HG02885 (cell line): ENCODE measurements around the gene CD1E.
A peak's percentile ranks its signal among the peaks of the same experiment; 100 is the strongest.
"Not testable (repeated sequence)": the region's sequence is repeated elsewhere in the genome, so short reads cannot be mapped to it uniquely, and the experiment has no call there.

Source experiments
- ATAC-seq: cut with Tn5 transposase; IDR thresholded peaks from one replicate; pipeline ENCODE4 v1.9.1; 2021; ENCODE audit warnings: mild to moderate bottlenecking; ENCODE audit not compliant: unreplicated experiment, poor library complexity

Gene CD1E

GRCh38 chr1:158357441-158357840 lies 3.7 kb downstream of the CD1E start:
- no peak for ATAC-seq

GRCh38 chr1:158362482-158362881 lies 8.8 kb downstream of the CD1E start:
- ATAC-seq: no peak

- no peak for ATAC-seq
Measured at GRCh38 chr1:158362941-158363340, 9.2 kb downstream of the CD1E start.

GRCh38 chr1:158366783-158367182 lies 13.1 kb downstream of the CD1E start:
- ATAC-seq: no peak

- ATAC-seq: peak; percentile 98
Measured at GRCh38 chr1:158371188-158371953, 17.7 kb downstream of the CD1E start.

- ATAC-seq: not testable (repeated sequence)
Measured at GRCh38 chr1:158374101-158374500, 20.4 kb downstream of the CD1E start.

GRCh38 chr1:158374860-158375259 lies 21.2 kb downstream of the CD1E start:
- ATAC-seq: no peak

- ATAC-seq: no peak
Measured at GRCh38 chr1:158390331-158390730, 36.6 kb downstream of the CD1E start.

GRCh38 chr1:158391099-158391498 lies 37.4 kb downstream of the CD1E start:
- no peak for ATAC-seq

- ATAC-seq: no peak
Measured at GRCh38 chr1:158393476-158393875, 39.8 kb downstream of the CD1E start.

- ATAC-seq: no peak
Measured at GRCh38 chr1:158396646-158397045, 43.0 kb downstream of the CD1E start.

GRCh38 chr1:158398818-158399514 lies 45.3 kb downstream of the CD1E start, which contains the start of gene OR10T2:
TSS of gene OR10T2 (minus strand) at chr1:158399466. CDS start at chr1:158399466, 0 bp downstream.
- ATAC-seq: no peak

- ATAC-seq: no peak
Measured at GRCh38 chr1:158400871-158401270, 47.2 kb downstream of the CD1E start.

GRCh38 chr1:158407092-158407491 lies 53.4 kb downstream of the CD1E start:
- ATAC-seq: no peak
